Kidney epithelial cell (primary cell): ENCODE data around the gene RELB. TPM values are rescaled to one million over a fixed set of nuclear protein-coding genes. Genes with fewer than 3 reads are reported as not detected.
A peak's percentile ranks its signal among the peaks of the same experiment; 100 is the strongest.

Source experiments
- DNase-seq: peaks from one replicate; pipeline ENCODE4 v3.0.0-alpha.2; 2010; ENCODE audit warnings: low read depth
- H3K27me3 ChIP-seq: 2 replicates; pipeline ENCODE4 v1.6.0; 2011; ENCODE audit warnings: low read length; ENCODE audit not compliant: control insufficient read depth, insufficient read depth
- H3K36me3 ChIP-seq: 2 replicates; pipeline ENCODE4 v1.5.1; 2011; ENCODE audit warnings: low read length; ENCODE audit not compliant: control insufficient read depth, insufficient read depth
- H3K4me3 ChIP-seq: 2 replicates; pipeline ENCODE4 v1.5.1; 2011; ENCODE audit warnings: low read depth, mild to moderate bottlenecking, control low read depth, low read length
- total RNA-seq: library from RNA; depleted of rRNA; stranded (reverse); fragments of >200 nt; gene quantifications from 2 replicates; pipeline ENCODE4 v1.2.3, GENCODE V29; 2015
- TF ChIP-seq, protein P1 (sequence below): IDR thresholded peaks from 2 replicates; pipeline ENCODE4 v1.5.1; 2011; ENCODE audit warnings: mild to moderate bottlenecking, moderate library complexity, low read length, control low read depth, inconsistent platforms; ENCODE audit not compliant: insufficient read depth, poor library complexity, severe bottlenecking

The RELB gene
- total RNA-seq, 1 donor from 2014 or later, result 60.0 TPM

DNA sequence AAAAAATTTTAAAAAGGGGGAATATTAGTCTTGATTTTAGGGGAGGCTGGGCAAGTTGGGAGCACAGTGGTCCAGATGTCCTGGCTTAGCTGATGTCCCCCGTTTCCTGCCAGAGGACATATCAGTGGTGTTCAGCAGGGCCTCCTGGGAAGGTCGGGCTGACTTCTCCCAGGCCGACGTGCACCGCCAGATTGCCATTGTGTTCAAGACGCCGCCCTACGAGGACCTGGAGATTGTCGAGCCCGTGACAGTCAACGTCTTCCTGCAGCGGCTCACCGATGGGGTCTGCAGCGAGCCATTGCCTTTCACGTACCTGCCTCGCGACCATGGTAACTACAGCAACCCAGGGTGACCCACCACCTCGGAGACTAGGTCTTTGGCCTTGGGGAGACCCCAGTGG, 31.2 kb downstream of the RELB start:
- Histone ChIP-seq H3K27me3 (no peaks in the 10 kb centered on the region), H3K36me3 (peaks cover 4% of the 10 kb centered on the region), H3K4me3 (no peak overlapping the region)
- DNase-seq, result no peak
- TF ChIP-seq, protein P1, sequence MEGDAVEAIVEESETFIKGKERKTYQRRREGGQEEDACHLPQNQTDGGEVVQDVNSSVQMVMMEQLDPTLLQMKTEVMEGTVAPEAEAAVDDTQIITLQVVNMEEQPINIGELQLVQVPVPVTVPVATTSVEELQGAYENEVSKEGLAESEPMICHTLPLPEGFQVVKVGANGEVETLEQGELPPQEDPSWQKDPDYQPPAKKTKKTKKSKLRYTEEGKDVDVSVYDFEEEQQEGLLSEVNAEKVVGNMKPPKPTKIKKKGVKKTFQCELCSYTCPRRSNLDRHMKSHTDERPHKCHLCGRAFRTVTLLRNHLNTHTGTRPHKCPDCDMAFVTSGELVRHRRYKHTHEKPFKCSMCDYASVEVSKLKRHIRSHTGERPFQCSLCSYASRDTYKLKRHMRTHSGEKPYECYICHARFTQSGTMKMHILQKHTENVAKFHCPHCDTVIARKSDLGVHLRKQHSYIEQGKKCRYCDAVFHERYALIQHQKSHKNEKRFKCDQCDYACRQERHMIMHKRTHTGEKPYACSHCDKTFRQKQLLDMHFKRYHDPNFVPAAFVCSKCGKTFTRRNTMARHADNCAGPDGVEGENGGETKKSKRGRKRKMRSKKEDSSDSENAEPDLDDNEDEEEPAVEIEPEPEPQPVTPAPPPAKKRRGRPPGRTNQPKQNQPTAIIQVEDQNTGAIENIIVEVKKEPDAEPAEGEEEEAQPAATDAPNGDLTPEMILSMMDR, result no peak

DNA sequence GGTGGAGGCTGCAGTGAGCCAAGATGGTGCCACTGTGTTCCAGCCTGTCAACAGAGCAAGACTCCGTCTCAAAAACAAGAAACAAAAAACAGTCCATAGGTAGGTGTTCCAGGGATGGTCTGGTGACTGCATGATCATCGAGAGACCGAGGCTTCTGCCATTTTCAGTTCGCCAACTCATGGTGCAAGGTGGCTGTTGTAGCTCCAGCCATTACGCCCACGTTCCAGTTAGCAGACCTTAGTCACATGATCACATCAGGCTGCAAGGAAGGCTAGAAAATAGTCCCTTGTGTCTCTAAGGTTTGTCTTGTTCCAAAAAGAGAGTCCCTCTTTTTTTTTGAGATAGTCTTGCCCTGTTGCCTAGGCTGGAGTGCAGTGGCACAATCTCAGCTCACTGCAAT, 34.5 kb downstream of the RELB start:
- Histone ChIP-seq H3K27me3 (no peaks in the 10 kb centered on the region), H3K36me3 (peaks cover 4% of the 10 kb centered on the region), H3K4me3 (no peak overlapping the region)
- DNase-seq, result no peak
- TF ChIP-seq, protein P1, result no peak

DNA sequence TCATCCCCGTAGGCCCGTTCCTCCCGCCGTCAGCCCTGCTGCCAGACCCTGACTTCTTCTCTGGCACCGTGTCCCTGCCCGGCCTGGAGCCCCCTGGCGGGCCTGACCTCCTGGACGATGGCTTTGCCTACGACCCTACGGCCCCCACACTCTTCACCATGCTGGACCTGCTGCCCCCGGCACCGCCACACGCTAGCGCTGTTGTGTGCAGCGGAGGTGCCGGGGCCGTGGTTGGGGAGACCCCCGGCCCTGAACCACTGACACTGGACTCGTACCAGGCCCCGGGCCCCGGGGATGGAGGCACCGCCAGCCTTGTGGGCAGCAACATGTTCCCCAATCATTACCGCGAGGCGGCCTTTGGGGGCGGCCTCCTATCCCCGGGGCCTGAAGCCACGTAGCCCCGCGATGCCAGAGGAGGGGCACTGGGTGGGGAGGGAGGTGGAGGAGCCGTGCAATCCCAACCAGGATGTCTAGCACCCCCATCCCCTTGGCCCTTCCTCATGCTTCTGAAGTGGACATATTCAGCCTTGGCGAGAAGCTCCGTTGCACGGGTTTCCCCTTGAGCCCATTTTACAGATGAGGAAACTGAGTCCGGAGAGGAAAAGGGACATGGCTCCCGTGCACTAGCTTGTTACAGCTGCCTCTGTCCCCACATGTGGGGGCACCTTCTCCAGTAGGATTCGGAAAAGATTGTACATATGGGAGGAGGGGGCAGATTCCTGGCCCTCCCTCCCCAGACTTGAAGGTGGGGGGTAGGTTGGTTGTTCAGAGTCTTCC, 36.3 kb downstream of the RELB start:
- Histone ChIP-seq H3K4me3 (no peak overlapping the region), H3K36me3 (peaks cover 6% of the 10 kb centered on the region), H3K27me3 (no peaks in the 10 kb centered on the region)
- TF ChIP-seq, protein P1, result no peak
- no peak for DNase-seq

DNA sequence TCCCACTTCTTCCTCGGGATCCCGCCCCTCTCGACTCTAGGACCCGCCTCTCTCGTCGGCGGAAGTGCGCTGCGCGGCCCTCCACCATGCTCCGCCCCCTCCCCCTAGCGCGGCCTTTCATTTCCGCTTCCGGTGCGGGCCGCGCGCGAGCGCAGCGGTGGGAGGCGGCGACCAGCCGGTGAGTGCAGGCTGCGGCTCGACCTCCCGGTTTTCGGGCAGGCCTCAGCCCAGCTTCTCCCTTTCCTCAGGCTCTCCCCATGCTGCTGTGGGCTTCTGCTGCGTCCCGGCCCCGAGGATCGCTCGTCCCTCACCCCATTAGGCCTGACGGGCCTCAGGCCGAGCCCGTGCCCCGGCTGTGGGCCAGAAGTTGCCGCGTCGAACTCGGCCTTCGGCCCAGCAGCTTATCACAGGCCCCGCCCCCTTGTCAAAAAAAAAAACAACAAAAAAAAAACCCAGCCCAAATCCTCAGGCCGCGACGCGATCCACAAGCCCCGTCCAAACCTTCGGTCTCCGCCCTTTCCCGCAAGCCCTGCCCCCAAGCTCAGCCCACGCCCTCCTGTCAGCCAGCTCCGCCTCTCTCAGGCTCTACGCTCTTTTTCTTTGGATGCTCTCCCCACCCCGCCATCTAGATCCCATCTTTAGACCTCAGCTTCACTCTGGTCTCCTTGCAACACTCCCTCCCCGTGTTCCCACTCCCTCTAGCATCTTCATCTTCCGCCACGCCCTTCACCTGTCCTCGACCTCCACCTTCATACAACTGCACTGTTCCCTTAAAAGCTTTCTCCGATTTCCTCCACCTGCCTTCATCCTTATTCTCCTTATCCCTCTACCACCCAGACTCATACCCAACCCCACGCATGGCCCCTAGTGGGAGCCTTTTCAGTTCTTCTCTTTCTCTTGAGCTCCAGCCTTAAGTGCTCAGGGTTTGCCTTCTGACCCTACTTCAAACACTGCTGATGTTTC, 37.9 kb downstream of the RELB start, which contains the start of gene CLASRP:
Gene CLASRP, plus strand, starts transcription at position 115 of the 963 bp plus-strand sequence. CDS start 1,168 bp downstream, outside the sequence.
- TF ChIP-seq, protein P1, result no peak
- Histone ChIP-seq H3K36me3 (peaks cover 6% of the 10 kb centered on the region), H3K27me3 (no peaks in the 10 kb centered on the region), H3K4me3 (peak within 1 kb of the TSS; percentile 68)
- peak; percentile 34 for DNase-seq

DNA sequence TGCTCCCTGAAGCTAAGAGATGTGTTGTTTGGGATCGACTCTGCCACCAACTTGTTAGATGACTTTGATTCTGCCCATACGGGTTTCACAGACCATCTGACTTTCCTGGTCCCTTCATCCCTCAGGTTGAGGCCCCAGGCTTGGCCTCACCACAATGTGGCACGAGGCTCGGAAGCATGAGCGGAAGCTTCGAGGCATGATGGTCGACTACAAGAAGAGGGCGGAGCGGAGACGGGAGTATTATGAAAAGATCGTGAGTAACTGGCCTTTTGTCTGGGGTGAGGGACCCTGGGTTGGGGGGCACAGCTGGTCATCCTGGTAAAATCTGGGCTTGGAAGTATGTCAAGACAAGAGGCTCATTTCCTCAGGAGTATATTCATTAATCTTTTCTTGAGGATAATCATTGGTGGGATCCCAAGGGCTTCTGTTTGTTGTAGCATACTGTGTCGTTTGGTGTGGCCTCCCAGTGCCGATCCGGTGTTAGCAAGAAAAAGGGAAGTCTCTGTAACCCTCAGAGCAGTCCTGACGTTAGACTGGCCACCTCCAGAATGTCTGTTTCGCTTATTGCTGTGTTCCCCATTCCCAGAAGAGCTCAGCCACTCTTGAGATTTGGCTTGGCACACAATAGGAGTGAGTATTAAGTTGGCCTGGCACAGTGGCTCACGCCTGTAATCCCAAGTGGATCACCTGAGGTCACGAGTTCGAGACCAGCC, 39.0 kb downstream of the RELB start:
- Histone ChIP-seq H3K36me3 (peaks cover 6% of the 10 kb centered on the region), H3K4me3 (peak overlapping the region; percentile 68), H3K27me3 (no peaks in the 10 kb centered on the region)
- TF ChIP-seq, protein P1, result no peak
- no peak for DNase-seq
